C1 segment of cervical spinal cord (tissue), 14 donors: ENCODE measurements around the gene SLC6A4.

Source experiments
- DNase-seq, 14 donors: peaks; one replicate each; lab custom pipeline; 2025; lab: John Stamatoyannopoulos, UW

Gene SLC6A4

DNA sequence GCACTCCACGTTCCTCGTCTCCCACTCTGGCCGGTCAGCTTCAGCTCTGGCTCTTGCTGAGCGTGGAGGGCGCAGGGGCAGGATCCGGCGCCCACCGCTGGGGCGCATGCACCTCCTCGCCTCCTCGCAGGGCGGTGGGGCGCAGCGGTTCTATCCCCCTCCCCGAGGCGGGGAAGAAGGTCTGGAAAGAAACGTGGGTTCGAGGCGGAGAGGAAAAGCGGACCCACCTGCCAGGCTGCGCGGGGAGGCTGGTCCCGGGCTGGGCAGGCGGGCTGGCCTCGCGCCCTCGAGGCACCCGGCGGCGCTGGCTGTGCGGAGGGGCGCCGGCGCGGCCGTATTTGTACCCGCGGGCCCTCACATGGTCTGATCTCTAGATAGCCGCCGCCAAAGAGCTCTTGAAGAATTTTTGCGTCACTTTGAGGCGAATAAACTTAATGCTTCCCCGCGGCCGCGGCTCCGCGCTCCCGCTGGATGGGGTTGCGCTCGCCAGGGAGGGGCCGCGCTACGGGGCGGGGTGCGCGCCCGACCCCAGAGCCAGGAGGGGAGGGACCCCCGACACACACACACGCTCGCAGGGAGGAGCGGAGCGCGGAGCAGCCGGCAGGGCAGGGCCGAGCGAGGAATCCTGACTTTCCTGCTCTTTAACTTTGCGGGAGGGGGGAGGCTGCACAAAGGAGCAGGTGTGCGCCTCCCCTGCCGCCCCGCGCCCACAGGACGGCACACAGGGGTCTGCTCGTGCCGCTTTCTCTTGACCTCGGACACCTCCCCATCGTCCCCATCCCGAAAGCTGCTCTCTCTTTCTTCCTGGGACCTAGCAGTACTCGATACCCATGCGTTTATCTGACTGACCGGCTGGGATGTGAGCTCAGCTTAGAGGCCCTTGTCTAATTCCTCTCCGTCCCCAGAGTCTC is at the start of gene SLC6A4:
SLC6A4 (minus strand) TSS at position 312 of the 911 bp plus-strand sequence. CDS start 13,739 bp downstream, outside the sequence.
- no peak for DNase-seq

DNA sequence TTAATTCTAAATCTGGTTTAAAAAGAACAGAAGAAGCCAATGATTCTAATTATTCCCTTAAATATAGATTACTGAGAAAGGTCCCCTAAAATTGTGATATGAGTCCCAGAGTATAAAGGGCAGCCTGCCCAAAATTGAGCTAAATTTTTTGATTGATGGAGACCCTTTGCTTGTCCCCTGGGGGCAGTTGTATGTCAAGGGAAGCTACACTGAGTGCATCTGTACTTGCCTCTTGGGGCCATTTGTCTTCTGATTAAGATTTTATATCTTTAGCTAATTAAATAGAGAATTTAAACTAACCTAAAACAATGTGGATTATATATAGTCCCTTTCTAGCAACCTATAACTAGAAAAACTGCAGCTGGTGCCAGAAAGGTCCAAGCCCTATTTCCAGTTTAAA is 43.7 kb upstream of the SLC6A4 start:
- DNase-seq: no peak

DNA sequence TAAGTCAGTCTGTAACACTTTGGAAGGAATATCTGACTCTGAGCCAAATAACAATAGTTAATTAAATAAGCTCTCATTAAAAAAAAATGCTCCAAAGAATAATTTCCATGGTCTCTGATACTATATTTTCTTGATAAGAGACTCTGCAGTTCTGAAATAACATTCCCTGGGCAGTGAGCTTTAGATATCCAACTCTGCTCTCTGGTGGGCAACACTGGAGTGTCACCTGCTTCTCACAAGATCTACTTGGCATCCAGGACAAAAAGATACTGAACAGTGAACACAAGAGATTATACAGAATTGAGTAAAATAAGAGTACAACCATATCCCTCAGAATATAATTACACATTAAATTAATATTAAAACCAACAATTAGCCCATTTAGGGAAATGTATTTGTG is 42.5 kb upstream of the SLC6A4 start:
- DNase-seq: no peak

DNA sequence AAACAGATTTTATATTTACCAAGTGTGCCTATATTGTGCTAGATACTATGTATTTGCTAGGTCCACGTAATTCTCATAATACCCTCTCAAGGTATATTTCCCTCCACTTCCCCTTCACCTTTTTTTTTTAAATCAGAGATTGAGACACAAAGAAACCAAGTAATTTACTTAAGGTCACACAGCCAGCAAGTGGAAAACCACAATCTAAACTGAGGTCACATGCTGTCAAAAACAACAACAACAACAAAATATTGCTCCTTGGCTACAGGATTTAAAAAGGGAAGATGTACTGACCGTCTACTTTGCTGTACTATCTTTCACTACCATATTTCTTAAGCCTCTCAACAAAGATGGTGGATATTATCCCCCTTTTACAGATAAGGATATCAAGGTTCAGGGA is 40.4 kb upstream of the SLC6A4 start:
- no peak for DNase-seq

DNA sequence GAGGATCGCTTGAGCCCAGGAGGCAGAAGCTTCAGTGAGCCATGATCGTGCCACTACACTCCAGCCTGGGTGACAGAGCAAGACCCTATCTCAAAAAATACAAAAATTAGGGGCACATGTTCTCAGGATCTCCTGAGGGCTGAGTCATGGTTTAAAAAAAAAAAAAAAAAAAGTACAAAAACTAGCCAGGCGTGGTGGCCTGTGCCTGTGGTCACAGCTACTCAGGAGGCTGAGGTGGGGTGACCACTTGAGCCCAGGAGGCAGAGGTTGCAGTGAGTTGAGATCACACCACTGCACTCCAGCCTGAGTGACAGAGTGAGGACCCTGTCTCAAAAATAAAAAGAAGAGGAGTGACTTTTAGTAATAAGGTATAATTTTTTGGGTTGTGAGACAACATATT is 39.4 kb upstream of the SLC6A4 start:
- no peak for DNase-seq

DNA sequence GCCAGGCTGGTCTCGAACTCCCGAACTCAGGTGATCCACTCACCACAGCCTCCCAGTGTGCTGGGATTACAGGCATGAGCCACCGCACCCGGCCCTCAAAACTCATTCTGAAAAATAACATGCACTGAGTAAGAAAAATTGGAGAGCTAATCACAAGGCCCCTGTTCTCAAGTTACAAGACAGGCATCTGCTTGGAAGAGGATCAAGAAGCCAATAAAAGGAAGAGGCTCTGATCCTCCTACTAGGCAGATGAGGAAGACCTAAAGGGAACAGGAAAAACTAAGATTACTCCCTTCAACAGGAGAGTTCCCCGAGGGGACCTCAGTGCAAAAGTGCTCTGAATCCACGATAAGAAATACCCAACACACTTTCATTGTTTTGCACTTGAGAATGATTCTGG is 37.9 kb upstream of the SLC6A4 start:
- no peak for DNase-seq

DNA sequence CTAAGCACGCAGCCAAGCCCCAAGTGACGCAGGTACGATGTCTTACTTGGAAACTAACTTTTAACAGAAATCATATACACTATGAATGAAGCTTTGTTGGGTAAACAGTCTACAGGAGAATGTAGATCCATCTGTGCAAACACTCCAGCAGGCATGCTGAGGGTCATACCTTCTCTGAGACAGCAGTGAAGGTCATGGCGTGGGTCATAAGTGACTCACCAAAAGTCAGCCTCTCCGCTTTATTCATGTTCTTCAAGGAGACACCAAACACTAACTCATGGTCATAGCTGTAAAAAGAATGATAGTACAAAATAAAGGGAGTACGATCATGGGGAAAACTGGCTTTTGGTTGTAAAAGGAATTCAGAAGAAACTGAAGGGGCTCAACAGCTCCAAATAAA is 35.6 kb upstream of the SLC6A4 start:
- DNase-seq: no peak

DNA sequence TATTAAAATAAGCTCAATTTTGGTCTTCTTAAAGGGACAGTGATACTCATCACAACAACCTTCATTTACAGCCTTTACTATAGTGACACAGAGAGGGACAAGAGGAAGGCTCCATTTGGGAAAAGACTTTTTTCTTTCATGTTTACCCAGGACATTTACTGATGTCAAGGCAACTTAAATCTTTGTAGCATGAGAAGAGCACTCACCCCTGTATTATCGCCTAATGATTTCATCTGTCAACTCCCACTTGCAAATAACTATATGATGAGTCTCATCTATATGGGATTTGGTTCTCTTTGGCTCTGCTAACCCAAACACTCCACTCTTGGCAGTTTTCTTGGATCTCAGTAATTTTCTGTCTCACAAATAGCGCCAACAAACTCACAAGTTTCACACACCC is 32.1 kb upstream of the SLC6A4 start:
- DNase-seq: no peak

DNA sequence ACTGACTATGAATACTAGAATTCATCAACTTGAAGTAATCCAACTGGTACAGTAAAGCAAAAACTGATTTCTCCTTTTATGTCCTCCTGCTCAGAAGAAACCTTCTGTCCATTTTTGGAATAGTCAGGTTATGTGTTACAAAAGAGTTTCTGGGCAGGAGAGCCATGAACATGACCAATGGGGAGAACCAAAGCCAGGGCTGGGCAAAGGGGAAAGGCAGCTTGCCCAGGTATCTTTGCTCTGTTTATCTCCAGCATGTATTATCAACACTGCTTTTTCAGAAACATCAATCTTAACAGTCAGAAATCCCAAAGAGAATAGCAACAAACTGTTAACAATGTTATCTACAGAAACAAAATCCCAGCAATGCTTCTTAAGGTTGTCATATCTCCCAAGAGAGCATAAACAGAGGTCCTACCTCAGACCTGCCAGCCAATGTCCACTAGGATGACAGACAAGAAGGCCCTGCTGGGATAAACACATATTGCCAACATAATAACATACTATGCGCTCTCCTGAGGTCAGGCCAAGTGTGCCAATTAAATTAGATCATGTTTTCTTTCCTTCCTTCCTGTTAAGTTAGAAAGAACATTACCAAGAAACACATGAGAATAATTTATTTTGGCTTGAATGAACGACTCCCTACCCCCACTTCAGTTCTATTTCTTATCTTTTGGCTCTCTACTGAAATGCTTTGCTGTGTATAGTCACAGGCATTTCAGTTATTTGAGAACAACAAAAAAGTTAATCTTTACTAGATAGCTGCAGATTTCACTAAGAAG is 28.2 kb upstream of the SLC6A4 start:
- no peak for DNase-seq

DNA sequence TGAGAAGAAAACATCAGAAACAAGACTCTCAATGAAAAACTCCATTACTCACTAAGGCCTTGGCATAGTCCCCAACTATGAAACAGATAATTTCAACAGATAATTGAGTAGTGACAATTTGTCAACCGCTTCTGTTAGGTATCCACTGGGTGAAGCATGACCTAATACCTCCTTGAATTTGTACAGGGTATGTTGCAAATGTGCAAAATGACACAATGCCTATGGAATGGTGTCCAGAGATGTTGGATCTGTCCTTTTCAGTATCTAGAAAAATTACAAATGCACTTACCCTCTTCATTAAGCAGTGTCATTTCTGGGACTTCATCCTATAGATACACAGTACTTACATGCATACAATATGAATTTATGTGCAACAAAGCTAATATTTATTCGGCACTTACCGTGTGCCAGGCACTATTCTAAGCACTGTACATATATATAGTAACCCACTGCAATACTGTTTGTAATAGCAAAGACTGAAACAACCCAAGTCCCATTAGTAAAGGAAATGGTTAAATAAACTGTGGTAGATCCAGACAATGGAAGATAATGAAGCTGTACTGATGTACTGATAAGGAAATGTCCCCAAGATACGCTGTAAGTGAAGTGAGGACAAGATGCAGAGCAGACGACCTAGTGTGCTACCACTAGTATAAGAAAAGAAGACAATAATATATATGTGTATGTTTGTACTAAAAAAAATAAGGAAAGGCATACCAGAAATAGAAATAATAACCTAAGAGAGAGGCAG is 21.4 kb upstream of the SLC6A4 start:
- DNase-seq: no peak

DNA sequence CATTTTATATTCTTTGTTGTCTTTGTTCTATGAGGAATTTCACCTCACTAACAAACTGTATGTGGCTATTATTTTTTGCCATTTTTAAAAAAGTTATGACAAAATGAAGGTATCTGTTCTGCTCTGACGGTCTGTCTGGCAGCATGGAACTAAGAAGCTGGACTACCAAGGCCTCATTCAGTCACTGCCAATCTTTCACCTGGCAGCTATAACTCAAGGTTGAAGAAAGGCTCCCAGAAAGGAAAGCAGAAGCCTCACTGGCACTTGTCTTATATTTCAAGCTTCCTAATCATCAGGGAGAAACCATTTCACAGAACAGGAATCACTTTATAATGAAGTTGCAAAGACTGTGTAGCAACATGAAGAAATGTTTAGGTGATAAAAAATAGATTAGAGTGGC is 18.7 kb upstream of the SLC6A4 start:
- no peak for DNase-seq

DNA sequence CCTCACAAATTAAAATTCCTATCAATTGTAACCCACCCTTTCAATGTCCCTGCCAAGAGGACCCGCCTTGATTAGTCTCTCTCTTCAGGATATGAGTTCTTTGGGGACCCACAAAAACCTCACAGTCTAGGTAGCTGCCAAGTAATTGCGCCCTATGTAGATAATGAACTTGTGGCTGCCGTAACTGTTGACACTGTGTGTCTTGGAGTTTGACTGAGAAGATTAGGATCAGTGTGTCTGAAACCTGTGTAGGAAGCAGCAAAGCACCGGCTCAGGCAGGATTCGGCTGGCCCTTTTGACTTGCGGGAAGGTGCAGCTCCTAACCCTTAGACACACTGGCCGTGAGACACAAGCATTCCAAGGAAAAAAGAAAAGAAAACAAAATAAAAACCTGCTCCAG is 17.8 kb upstream of the SLC6A4 start:
- DNase-seq: no peak

DNA sequence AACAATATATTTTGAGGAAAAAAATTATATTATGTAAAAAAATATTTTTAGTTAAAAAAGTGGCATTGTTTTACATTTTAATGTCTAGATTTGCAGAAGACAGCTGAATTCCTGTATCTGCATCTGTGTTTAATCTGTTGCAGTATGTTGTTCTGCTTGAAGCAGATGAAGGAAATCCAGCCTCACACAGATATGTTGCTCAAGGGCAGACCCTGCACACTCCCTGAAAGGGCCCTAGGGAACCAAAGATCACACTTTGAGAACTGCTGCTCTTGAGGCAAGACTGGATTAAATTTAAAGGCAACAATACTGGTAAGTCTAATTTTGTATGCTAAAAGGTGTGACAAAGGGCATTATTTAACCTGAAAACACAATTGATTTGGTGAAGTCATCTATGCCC is 16.4 kb upstream of the SLC6A4 start:
- no peak for DNase-seq

DNA sequence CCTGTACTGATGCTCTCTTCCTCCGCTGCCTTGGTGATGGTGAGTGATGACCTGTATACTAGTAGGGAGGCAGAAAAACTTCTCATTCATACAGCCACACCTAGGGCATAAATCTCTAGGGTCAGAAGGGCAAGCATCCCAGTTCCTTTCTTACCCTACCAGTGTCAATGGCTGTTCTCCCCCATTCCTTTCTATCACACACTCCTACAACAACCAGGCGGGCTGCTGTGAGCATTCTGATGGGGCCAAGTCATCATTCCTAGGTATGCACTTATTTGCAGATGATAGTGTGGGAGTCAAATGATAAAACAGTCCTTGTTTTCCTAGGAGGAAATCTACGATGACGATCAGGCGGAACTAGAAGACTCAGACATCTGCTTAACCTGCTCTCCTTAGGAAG is 14.0 kb upstream of the SLC6A4 start:
- DNase-seq: no peak

DNA sequence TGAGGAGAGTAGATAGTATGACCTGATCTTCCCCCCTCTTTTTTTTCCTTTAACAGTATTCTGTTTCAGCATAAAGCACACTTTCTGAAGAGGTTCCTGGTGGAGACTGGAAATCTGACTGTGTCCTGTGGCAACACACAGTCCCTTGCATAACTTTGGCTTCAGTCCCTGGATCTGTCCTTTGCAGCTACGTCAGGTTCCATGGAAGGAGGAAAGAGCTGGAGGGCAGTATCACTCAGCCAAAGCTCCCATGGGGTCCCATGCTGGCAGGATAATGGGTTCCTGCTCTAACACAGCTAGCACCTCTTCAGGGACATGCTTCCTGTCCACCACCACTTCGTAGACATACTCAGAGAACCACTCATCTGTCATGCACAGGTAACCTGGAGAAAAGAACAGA is 13.3 kb upstream of the SLC6A4 start:
- DNase-seq: no peak

DNA sequence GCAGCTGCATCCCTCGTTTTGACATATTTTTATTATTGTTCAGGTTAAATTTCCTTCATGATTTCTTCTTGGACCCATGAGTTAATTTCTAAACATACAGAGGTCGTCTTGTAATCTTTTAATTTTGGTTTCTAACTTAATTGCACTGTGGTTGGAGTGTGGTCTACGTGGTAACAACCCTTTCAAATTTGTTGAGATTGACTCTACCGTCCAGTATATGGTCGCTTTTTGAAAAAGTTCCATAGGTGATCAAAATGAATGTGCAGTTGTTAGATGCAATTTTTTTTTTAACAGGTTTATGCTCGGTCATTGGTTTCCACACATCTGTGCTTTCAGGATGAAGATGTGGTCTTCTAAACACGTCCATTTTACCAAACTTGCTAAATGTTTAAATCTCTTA is 11.0 kb upstream of the SLC6A4 start:
- no peak for DNase-seq

DNA sequence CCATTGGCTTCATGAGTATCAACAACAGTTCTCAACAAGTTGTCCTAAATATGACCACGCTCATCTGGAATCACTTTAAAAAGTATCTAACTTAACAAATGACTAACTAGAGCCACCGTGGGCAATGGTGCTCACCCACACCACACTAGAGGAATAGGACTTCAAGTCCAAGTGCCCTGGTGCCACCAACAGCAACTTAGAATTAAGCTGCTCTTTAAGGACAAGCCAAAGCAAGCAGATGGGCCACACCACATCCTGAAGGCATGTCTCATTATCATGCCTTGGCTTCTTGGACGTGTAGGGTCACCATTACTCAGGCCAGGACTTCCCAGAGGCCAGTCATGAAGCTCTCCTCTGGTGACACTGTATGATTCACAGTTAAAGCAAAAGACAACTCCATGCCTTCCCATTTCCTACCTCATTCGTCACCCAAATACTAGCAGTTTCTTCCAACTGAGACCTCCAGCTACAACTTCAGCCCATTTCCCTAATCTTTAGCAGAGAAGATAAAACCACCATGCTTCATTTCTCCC is 9.4 kb upstream of the SLC6A4 start:
- DNase-seq: no peak

DNA sequence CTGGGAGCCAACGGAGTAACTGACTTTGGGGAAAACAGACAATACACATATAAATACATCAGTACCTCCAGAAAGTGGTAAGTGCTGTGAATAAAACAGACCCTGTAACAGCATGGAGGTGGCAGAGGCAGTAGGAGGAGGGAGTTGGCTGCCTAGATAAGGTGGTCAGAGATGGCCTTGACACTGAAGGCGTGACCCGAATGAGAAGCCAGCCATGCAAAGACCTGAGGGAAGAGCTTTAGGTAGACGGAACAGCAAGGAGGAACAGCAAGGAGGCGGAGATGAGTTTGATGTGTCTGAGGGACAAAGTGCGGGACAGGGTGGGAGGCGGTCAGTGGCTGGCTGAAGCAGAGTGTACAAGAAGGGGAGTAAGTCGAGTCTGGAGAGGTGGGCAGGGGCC is 8.1 kb upstream of the SLC6A4 start:
- no peak for DNase-seq

DNA sequence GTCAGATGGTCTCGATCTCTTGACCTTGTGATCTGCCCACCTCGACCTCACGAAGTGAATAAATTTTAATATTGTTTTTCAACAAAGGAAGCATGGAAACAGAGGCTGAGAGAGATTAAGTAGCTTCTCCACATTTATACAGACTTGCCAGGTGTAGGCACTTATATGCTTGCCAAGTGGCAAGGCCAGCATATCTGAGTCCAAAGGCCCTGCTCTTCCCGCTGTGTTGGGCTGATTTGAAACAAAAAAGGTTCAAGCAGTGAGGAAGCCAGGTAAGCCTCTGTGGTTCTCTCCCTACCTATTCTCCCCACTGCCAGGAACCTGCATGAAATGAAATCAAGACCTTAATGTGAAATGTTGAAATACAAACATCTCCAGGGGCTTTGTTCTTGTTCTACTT is 7.5 kb upstream of the SLC6A4 start:
- no peak for DNase-seq

DNA sequence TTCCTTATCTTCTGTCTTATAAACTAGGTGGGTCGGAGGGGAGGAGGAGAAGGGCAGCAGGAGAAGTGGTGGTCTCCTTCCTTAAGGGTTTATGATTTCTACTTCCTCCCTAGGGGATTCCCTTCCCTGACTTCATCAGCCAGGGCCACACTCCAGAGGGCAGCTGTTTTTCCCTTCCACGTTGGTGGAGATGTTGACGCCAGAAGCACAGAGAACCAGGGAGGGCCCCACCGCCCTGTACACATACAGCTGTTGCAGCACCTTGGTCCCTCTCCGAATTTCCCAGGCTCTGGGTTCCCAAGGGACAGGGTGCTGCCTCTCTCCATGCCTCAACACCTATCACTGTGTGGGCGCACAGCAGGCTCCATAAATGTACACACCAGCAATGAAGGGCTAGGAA is 5.6 kb upstream of the SLC6A4 start:
- DNase-seq: no peak

DNA sequence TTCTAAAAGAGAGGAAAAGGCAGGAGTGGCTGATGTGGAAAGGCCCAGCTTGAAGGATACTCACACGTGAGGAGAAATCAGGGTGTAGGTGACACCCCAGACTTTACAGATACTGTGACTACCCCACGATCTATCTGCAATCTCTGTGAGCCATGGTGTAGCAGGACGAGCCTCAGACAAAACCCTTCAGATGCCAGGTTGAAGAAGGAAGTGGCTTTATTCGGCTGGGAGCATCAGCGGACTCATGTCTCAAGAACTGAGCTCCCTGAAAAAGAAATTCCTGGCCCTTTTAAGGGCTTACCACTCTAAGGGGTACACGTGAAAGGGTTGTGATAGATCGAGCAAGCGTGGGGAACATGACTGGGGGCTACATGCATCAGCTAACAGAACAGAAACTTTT is 4.7 kb upstream of the SLC6A4 start:
- no peak for DNase-seq

DNA sequence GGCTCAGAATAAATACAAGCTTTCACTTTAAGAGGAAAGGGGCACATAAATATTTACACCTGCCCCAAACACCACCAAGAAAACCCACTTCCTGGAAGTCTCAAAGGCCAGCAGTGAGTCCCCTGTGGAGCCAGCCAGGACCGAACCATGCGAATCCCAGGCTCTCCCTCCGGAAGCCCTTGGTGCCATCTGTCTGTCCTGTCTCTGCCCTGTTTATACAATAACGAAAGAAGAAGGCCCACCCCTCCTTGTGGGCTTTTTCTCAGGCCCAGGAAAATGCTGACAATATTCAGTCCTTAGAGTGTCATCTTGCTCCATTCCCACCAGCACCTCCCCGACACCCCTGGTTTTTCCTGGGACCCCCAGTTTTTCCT is 3.6 kb upstream of the SLC6A4 start:
- DNase-seq: no peak
